ENCODE measurements around the gene AAK1.

The AAK1 gene

DNA sequence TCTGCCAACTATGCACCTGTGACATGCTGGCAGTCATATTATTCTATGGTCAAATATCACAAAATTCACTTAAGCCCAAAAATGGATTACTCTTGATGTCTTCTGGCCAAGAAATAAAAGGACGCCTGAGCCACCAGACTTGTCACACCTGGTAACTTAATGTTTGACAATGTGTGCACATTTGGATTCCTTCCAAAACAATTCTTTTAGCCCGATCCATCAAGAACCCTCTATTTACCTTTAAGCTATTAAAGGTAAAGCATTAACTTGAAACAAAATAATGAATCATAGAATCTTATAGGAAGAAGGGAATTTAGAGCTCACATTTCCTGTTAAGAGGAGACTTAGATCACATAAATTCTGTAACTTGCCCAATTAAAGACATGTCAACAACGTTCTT is 159.8 kb downstream of the AAK1 start:
- no peak for DNase-seq (ENCODE audit: extremely low spot score)
- ChIA-PET CTCF (interaction anchor here (1.2 to 1.8 kb wide), 2 partner anchors 9 to 12 kb away, joined by 5 read pairs; no protein-coding TSS in a partner anchor), POLR2A (interaction anchor here (0.5 kb wide), 1 partner anchor 22 kb away, joined by 3 read pairs; no protein-coding TSS in a partner anchor)
- TF ChIP-seq, protein P1, sequence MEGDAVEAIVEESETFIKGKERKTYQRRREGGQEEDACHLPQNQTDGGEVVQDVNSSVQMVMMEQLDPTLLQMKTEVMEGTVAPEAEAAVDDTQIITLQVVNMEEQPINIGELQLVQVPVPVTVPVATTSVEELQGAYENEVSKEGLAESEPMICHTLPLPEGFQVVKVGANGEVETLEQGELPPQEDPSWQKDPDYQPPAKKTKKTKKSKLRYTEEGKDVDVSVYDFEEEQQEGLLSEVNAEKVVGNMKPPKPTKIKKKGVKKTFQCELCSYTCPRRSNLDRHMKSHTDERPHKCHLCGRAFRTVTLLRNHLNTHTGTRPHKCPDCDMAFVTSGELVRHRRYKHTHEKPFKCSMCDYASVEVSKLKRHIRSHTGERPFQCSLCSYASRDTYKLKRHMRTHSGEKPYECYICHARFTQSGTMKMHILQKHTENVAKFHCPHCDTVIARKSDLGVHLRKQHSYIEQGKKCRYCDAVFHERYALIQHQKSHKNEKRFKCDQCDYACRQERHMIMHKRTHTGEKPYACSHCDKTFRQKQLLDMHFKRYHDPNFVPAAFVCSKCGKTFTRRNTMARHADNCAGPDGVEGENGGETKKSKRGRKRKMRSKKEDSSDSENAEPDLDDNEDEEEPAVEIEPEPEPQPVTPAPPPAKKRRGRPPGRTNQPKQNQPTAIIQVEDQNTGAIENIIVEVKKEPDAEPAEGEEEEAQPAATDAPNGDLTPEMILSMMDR (IDR thresholded peaks at IDR 0.05; ENCODE audit: control extremely low read depth, extremely low read depth, low read depth, missing control alignments) = no peak

DNA sequence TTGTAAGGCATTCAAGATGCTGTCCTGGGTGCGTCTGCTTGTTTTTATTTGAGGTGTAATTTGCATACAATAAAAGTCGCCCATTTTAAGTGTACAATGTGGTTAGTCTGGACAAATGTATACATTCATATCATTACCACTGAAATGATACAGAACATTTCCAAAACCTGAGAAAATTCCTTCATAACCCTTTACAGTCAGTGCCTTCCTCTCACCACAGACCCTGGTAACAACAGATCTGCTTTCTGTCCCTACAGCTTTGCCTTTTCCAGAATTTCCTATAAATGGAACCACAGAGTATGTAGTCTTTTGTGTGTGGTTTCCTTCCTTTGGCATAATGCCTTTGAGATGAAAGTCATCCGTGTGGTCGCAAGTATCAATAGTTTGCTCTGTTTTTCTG is 160.5 kb downstream of the AAK1 start:
- POLR2A ChIA-PET = no interaction called here
- no peak for DNase-seq (ENCODE audit: extremely low spot score)
- TF ChIP-seq, protein P1 (IDR thresholded peaks at IDR 0.05; ENCODE audit: control extremely low read depth, extremely low read depth, low read depth, missing control alignments) = no peak
- CTCF ChIA-PET = interaction anchor here (1.2 to 1.8 kb wide), 2 partner anchors 8 to 13 kb away, joined by 5 read pairs; no protein-coding TSS in a partner anchor

DNA sequence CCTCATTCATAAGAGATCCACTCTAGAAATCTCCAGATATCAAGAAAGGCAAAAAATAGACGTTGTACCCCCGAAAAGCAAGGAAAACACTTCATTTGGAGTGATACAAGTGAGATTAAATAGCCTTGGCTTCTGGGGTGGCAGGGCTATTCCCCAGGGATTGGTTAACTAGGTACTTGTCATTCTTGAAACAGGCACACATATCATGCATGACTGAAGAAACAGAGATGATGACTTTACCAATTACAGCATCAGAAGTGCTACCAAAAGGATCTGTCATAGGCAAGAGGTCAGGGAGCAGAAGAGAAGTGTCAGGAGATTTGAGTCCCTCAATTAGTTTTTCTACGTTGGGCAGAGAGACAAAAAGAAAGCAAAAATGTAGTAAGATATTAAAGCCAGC is 161.1 kb downstream of the AAK1 start:
- TF ChIP-seq, protein P1 (IDR thresholded peaks at IDR 0.05; ENCODE audit: control extremely low read depth, extremely low read depth, low read depth, missing control alignments) = no peak
- POLR2A ChIA-PET = no interaction called here
- no peak for DNase-seq (ENCODE audit: extremely low spot score)
- CTCF ChIA-PET = no interaction called here

DNA sequence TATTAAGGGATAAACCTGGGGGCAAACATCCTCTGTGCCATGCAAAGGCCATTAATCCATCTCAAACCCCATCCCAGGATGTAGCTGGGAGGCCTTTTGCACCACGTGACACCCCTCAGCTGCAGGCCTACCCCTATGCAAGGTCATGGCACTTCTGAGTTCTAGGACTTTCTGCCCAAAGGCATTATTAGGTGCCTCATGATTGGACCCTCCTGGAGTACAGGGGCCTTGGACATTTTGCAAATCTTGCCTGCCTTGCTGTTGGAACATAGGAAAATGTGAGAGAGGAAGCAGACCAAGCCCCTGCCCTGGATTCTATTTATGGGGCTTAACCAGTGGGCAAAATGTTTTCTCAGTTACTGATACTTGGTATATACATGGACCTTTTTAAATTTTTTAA is 162.1 kb downstream of the AAK1 start:
- DNase-seq (ENCODE audit: extremely low spot score) = no peak
- TF ChIP-seq, protein P1 (IDR thresholded peaks at IDR 0.05; ENCODE audit: control extremely low read depth, extremely low read depth, low read depth, missing control alignments) = no peak
- ChIA-PET POLR2A (no interaction called here), CTCF (no interaction called here)

GRCh38 chr2:69477627-69478026 is 165.9 kb downstream of the AAK1 start:
- TF ChIP-seq, protein P1 (IDR thresholded peaks at IDR 0.05; ENCODE audit: control extremely low read depth, extremely low read depth, low read depth, missing control alignments) = no peak
- POLR2A ChIA-PET = no interaction called here
- CTCF ChIA-PET = interaction anchor here (2.7 kb wide), 1 partner anchor 10 kb away, joined by 10 read pairs; no protein-coding TSS in a partner anchor
- no peak for DNase-seq (ENCODE audit: extremely low spot score)

- DNase-seq (ENCODE audit: extremely low spot score) = no peak
- ChIA-PET CTCF (interaction anchor here (2.1 kb wide), 1 partner anchor 9 kb away, joined by 5 read pairs; no protein-coding TSS in a partner anchor), POLR2A (no interaction called here)
- TF ChIP-seq, protein P1 (IDR thresholded peaks at IDR 0.05; ENCODE audit: control extremely low read depth, extremely low read depth, low read depth, missing control alignments) = no peak
These were observed 168.9 kb downstream of the AAK1 start for GRCh38 chr2:69474688-69475087.
